Activated T-helper 2 cell treated with anti-CD3 and anti-CD28 coated beads, Interferon-gamma antibody, Interleukin-2, Interleukin-4, amounts not matched to agents 10 μg/mL and 5 μg/mL and 100 μg/mL, durations not matched to agents 14 hours and 24 hours and 36 hours (primary cell): ENCODE measurements around the gene NWD2. TPM values are rescaled to one million over a fixed set of nuclear protein-coding genes. Genes with fewer than 3 reads are reported as not detected.

Experiments used
- DNase-seq: peaks from one replicate; pipeline ENCODE4 v3.0.0; 2021; ENCODE audit warnings: low spot score
- H3K27ac Mint-ChIP-seq: one replicate; pipeline ENCODE4 v1.8.0; 2021; ENCODE audit warnings: mixed read lengths
- H3K27me3 Mint-ChIP-seq: one replicate; pipeline ENCODE4 v1.8.0; 2021; ENCODE audit warnings: low read depth, mixed read lengths
- H3K36me3 Mint-ChIP-seq: one replicate; pipeline ENCODE4 v1.8.0; 2021; ENCODE audit warnings: low read depth, mixed read lengths
- H3K4me1 Mint-ChIP-seq: one replicate; pipeline ENCODE4 v1.8.0; 2021; ENCODE audit warnings: low read depth, mixed read lengths
- H3K4me3 Mint-ChIP-seq: one replicate; pipeline ENCODE4 v1.8.0; 2021; ENCODE audit warnings: low read depth, mild to moderate bottlenecking, moderate library complexity, mixed read lengths
- H3K9me3 Mint-ChIP-seq: one replicate; pipeline ENCODE4 v1.8.0; 2021; ENCODE audit warnings: mixed read lengths
- intact Hi-C: fragments of 100-400 bp; cut with micrococcal nuclease; formaldehyde crosslinking; loops from one replicate; pipeline ENCODE4 v1.15.1; 2023
- total RNA-seq: library from RNA; stranded (reverse); gene quantifications from 2 replicates; pipeline ENCODE4 v1.2.3, GENCODE V29; 2022

NWD2 gene
- total RNA-seq, 1 donor from 2014 or later, result not detected

- DNase-seq, result no peak
- peaks cover 54% of the 10 kb centered on the region for H3K27me3 Mint-ChIP-seq
- no peaks in the 10 kb centered on the region for H3K9me3 Mint-ChIP-seq
- H3K36me3 Mint-ChIP-seq, result no peaks in the 10 kb centered on the region
- no peak overlapping the region for H3K27ac Mint-ChIP-seq
- peaks cover 7% of the 10 kb centered on the region for H3K4me1 Mint-ChIP-seq
- H3K4me3 Mint-ChIP-seq, result no peak overlapping the region
- intact Hi-C loops, result loop anchor here (1.0 to 5.0 kb wide), 4 partner anchors 112 to 583 kb away; no protein-coding TSS in a partner anchor
Measured at GRCh38 chr4:37453999-37454800, 209.7 kb downstream of the NWD2 start.

- intact Hi-C loops, result no loop called here
- DNase-seq, result no peak
- Mint-ChIP-seq H3K4me1 (peaks cover 7% of the 10 kb centered on the region), H3K9me3 (no peaks in the 10 kb centered on the region), H3K4me3 (no peak overlapping the region), H3K36me3 (no peaks in the 10 kb centered on the region), H3K27ac (no peak overlapping the region), H3K27me3 (peaks cover 47% of the 10 kb centered on the region)
Measured at GRCh38 chr4:37455301-37456131, 211.0 kb downstream of the NWD2 start.

- H3K4me1 Mint-ChIP-seq, result no peaks in the 10 kb centered on the region
- no peak for DNase-seq
- H3K36me3 Mint-ChIP-seq, result no peaks in the 10 kb centered on the region
- H3K27ac Mint-ChIP-seq, result no peak overlapping the region
- intact Hi-C loops, result no loop called here
- H3K27me3 Mint-ChIP-seq, result peaks cover 14% of the 10 kb centered on the region
- H3K4me3 Mint-ChIP-seq, result no peak overlapping the region
- no peaks in the 10 kb centered on the region for H3K9me3 Mint-ChIP-seq
Measured at GRCh38 chr4:37461801-37462200, 217.3 kb downstream of the NWD2 start.

- Mint-ChIP-seq H3K4me3 (no peak overlapping the region), H3K9me3 (no peaks in the 10 kb centered on the region), H3K27ac (no peak overlapping the region)
Measured at GRCh38 chr4:37463033-37463856, 218.7 kb downstream of the NWD2 start.

GRCh38 chr4:37464373-37465128 lies 220.0 kb downstream of the NWD2 start:
- peaks cover 9% of the 10 kb centered on the region for H3K27me3 Mint-ChIP-seq
- DNase-seq, result no peak
- no peaks in the 10 kb centered on the region for H3K36me3 Mint-ChIP-seq
- no peak overlapping the region for H3K27ac Mint-ChIP-seq
- H3K4me3 Mint-ChIP-seq, result no peak overlapping the region
- intact Hi-C loops, result no loop called here
- H3K9me3 Mint-ChIP-seq, result no peaks in the 10 kb centered on the region
- no peaks in the 10 kb centered on the region for H3K4me1 Mint-ChIP-seq

More at GRCh38 chr4:37463033-37463856, 218.7 kb downstream of the NWD2 start:
- H3K27me3 Mint-ChIP-seq, result peaks cover 9% of the 10 kb centered on the region
- H3K4me1 Mint-ChIP-seq, result no peaks in the 10 kb centered on the region
- intact Hi-C loops, result no loop called here
- no peaks in the 10 kb centered on the region for H3K36me3 Mint-ChIP-seq
- no peak for DNase-seq

GRCh38 chr4:37465296-37465695 lies 220.8 kb downstream of the NWD2 start:
- Mint-ChIP-seq H3K4me3 (no peak overlapping the region), H3K36me3 (no peaks in the 10 kb centered on the region), H3K4me1 (no peaks in the 10 kb centered on the region), H3K27ac (no peak overlapping the region), H3K27me3 (peaks cover 7% of the 10 kb centered on the region), H3K9me3 (no peaks in the 10 kb centered on the region)
- DNase-seq, result no peak
- intact Hi-C loops, result no loop called here

GRCh38 chr4:37465845-37466244 lies 221.3 kb downstream of the NWD2 start:
- Mint-ChIP-seq H3K4me3 (no peak overlapping the region), H3K4me1 (no peaks in the 10 kb centered on the region), H3K36me3 (no peaks in the 10 kb centered on the region), H3K9me3 (no peaks in the 10 kb centered on the region), H3K27me3 (peaks cover 7% of the 10 kb centered on the region), H3K27ac (no peak overlapping the region)
- intact Hi-C loops, result no loop called here
- no peak for DNase-seq

GRCh38 chr4:37467223-37467622 lies 222.7 kb downstream of the NWD2 start:
- no peaks in the 10 kb centered on the region for H3K36me3 Mint-ChIP-seq
- H3K27ac Mint-ChIP-seq, result no peak overlapping the region
- no peak overlapping the region for H3K4me3 Mint-ChIP-seq
- H3K4me1 Mint-ChIP-seq, result no peaks in the 10 kb centered on the region
- intact Hi-C loops, result no loop called here
- no peaks in the 10 kb centered on the region for H3K9me3 Mint-ChIP-seq
- DNase-seq, result no peak
- H3K27me3 Mint-ChIP-seq, result peaks cover 4% of the 10 kb centered on the region

GRCh38 chr4:37467824-37468223 lies 223.3 kb downstream of the NWD2 start:
- Mint-ChIP-seq H3K27ac (no peak overlapping the region), H3K36me3 (no peaks in the 10 kb centered on the region), H3K27me3 (peaks cover 8% of the 10 kb centered on the region), H3K4me1 (no peaks in the 10 kb centered on the region), H3K9me3 (no peaks in the 10 kb centered on the region), H3K4me3 (no peak overlapping the region)
- intact Hi-C loops, result no loop called here
- DNase-seq, result no peak

GRCh38 chr4:37469286-37469685 lies 224.7 kb downstream of the NWD2 start:
- Mint-ChIP-seq H3K9me3 (no peaks in the 10 kb centered on the region), H3K27me3 (peaks cover 16% of the 10 kb centered on the region), H3K4me1 (no peaks in the 10 kb centered on the region), H3K4me3 (no peak overlapping the region), H3K36me3 (no peaks in the 10 kb centered on the region), H3K27ac (no peak overlapping the region)
- DNase-seq, result no peak
- intact Hi-C loops, result no loop called here

- Mint-ChIP-seq H3K27me3 (peaks cover 16% of the 10 kb centered on the region), H3K4me3 (no peak overlapping the region), H3K36me3 (no peaks in the 10 kb centered on the region), H3K27ac (no peak overlapping the region), H3K4me1 (no peaks in the 10 kb centered on the region), H3K9me3 (no peaks in the 10 kb centered on the region)
- DNase-seq, result no peak
- intact Hi-C loops, result no loop called here
Measured at GRCh38 chr4:37470245-37470644, 225.7 kb downstream of the NWD2 start.

GRCh38 chr4:37471093-37471492 lies 226.6 kb downstream of the NWD2 start:
- H3K27ac Mint-ChIP-seq, result no peak overlapping the region
- no peaks in the 10 kb centered on the region for H3K4me1 Mint-ChIP-seq
- no peak overlapping the region for H3K4me3 Mint-ChIP-seq
- H3K27me3 Mint-ChIP-seq, result peaks cover 17% of the 10 kb centered on the region
- no peaks in the 10 kb centered on the region for H3K36me3 Mint-ChIP-seq
- intact Hi-C loops, result no loop called here
- no peaks in the 10 kb centered on the region for H3K9me3 Mint-ChIP-seq
- DNase-seq, result no peak
